HG02623 (cell line): Measurements from ENCODE around the gene EWSR1.

ENCODE experiments used
- ATAC-seq: cut with Tn5 transposase; IDR thresholded peaks from one replicate; pipeline ENCODE4 v1.9.1; 2021; ENCODE audit warnings: moderate library complexity; ENCODE audit not compliant: unreplicated experiment

The EWSR1 gene

GRCh38 chr22:29302681-29303465 lies 34.8 kb downstream of the EWSR1 start:
- no peak for ATAC-seq

GRCh38 chr22:29305836-29306174 lies 37.7 kb downstream of the EWSR1 start:
- ATAC-seq: no peak

- no peak for ATAC-seq
Observed at GRCh38 chr22:29306175-29306834, 38.2 kb downstream of the EWSR1 start, which contains the start of gene GAS2L1. TSS of gene GAS2L1 (plus strand) at chr22:29306650. CDS start at chr22:29308106, 1,456 bp downstream.

- ATAC-seq: no peak
Observed at GRCh38 chr22:29306835-29307595, 38.9 kb downstream of the EWSR1 start.

- no peak for ATAC-seq
Observed at GRCh38 chr22:29307596-29308147, 39.6 kb downstream of the EWSR1 start.

GRCh38 chr22:29308148-29308790 lies 40.2 kb downstream of the EWSR1 start:
- ATAC-seq: no peak

- no peak for ATAC-seq
Observed at GRCh38 chr22:29308791-29309262, 40.8 kb downstream of the EWSR1 start.

GRCh38 chr22:29309332-29310064 lies 41.4 kb downstream of the EWSR1 start:
- ATAC-seq: no peak

GRCh38 chr22:29310065-29310862 lies 42.2 kb downstream of the EWSR1 start:
- ATAC-seq: no peak

- ATAC-seq: no peak
Observed at GRCh38 chr22:29310863-29311339, 42.8 kb downstream of the EWSR1 start.

GRCh38 chr22:29311464-29312217 lies 43.6 kb downstream of the EWSR1 start:
- no peak for ATAC-seq

- ATAC-seq: no peak
Observed at GRCh38 chr22:29312218-29313125, 44.4 kb downstream of the EWSR1 start.

GRCh38 chr22:29313126-29313575 lies 45.1 kb downstream of the EWSR1 start:
- ATAC-seq: no peak

GRCh38 chr22:29313576-29314466 lies 45.8 kb downstream of the EWSR1 start:
- ATAC-seq: no peak

- ATAC-seq: no peak
Observed at GRCh38 chr22:29314537-29315285, 46.6 kb downstream of the EWSR1 start.
